Upper lobe of right lung (tissue), 1 donor: ENCODE data around the gene RFX3. TPM values are rescaled to one million over a fixed set of nuclear protein-coding genes. Genes with fewer than 3 reads are reported as not detected.

Experiments
- ATAC-seq: fragments of 200-7000 bp; cut with Tn5 transposase; one replicate; pipeline ENCODE4 v1.9.1; 2020; ENCODE audit warnings: mild to moderate bottlenecking, moderate library complexity
- DNase-seq: peaks from one replicate; pipeline ENCODE4 v3.0.0-alpha.2; 2020
- H3K27ac ChIP-seq: fragments of 200-600 bp; one replicate; pipeline ENCODE4 v1.8.0; 2022
- H3K27me3 ChIP-seq: fragments of 200-600 bp; one replicate; pipeline ENCODE4 v1.8.0; 2022; ENCODE audit warnings: mild to moderate bottlenecking
- H3K36me3 ChIP-seq: fragments of 200-600 bp; one replicate; pipeline ENCODE4 v1.8.0; 2022
- H3K4me1 ChIP-seq: fragments of 200-600 bp; one replicate; pipeline ENCODE4 v1.8.0; 2022
- H3K4me3 ChIP-seq: fragments of 200-600 bp; one replicate; pipeline ENCODE4 v1.8.0; 2022; ENCODE audit warnings: mild to moderate bottlenecking
- H3K9me3 ChIP-seq: fragments of 200-600 bp; one replicate; pipeline ENCODE4 v1.8.0; 2022
- intact Hi-C: fragments of 100-400 bp; cut with DNase I; formaldehyde crosslinking; loops from one replicate; pipeline ENCODE4 v1.11.0; 2022
- total RNA-seq: library from RNA; stranded (reverse); fragmentation: NEBNext Ultra II Directional; extraction: Animal tissue kit (Norgen Biotek cat#: 25700); gene quantifications from one replicate; pipeline ENCODE4 v1.2.1, GENCODE V29; 2021
- TF ChIP-seq, protein P1 (sequence below): fragments of 200-600 bp; IDR thresholded peaks from one replicate; pipeline ENCODE4 v1.8.0; 2022; ENCODE audit warnings: antibody characterized with exemption
- donor health status: DM: no; HTN: yes; CAD: no; lungs with severe emphysema.

The RFX3 gene
- total RNA-seq, 1 donor from 2014 or later, result 13.8 TPM

DNA sequence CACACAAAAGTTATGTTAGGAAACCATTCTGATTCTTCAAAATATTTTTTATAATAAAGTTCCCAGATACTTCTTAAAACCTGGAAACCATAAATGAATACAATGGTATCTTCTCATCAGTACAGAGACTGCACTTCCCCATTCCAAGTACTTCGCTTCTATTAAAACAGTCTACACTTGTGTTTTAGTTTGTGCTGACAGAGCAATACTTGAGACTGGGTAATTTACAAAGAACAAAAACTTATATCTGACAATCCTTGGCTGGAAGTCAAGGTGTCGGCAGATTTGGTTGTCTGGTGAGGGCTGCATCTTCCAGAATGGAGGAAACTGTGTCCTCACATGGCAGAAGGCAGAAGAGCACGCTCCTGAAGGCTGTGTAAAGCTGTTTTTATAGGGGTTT, 70.1 kb downstream of the RFX3 start:
- TF ChIP-seq, protein P1, sequence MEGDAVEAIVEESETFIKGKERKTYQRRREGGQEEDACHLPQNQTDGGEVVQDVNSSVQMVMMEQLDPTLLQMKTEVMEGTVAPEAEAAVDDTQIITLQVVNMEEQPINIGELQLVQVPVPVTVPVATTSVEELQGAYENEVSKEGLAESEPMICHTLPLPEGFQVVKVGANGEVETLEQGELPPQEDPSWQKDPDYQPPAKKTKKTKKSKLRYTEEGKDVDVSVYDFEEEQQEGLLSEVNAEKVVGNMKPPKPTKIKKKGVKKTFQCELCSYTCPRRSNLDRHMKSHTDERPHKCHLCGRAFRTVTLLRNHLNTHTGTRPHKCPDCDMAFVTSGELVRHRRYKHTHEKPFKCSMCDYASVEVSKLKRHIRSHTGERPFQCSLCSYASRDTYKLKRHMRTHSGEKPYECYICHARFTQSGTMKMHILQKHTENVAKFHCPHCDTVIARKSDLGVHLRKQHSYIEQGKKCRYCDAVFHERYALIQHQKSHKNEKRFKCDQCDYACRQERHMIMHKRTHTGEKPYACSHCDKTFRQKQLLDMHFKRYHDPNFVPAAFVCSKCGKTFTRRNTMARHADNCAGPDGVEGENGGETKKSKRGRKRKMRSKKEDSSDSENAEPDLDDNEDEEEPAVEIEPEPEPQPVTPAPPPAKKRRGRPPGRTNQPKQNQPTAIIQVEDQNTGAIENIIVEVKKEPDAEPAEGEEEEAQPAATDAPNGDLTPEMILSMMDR, result no peak
- intact Hi-C loops, result no loop called here
- H3K27ac ChIP-seq, result no peak overlapping the region
- H3K36me3 ChIP-seq, result no peaks in the 10 kb centered on the region
- ATAC-seq (no peak), DNase-seq (no peak)
- H3K27me3 ChIP-seq, result no peaks in the 10 kb centered on the region
- no peak overlapping the region for H3K4me3 ChIP-seq
- no peaks in the 10 kb centered on the region for H3K4me1 ChIP-seq
- no peaks in the 10 kb centered on the region for H3K9me3 ChIP-seq

DNA sequence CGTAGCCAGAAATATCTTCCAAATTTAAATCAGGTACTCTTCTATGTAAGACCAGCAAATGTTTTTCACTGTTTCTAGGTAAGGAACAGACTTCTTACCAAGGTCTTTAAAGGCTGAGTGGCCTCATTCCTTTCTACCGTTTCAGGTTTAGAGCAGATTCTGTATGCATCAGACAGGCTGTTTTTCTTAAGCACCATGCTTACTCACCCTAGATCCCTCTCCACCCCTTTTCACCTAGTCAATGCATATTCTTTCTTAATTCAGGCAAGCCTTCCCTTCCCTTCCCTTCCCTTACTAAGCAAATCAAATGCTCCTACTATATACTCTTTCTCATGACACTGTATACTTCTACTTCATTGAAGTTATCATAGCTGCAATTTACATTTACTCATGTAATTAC, 70.7 kb downstream of the RFX3 start:
- no peaks in the 10 kb centered on the region for H3K4me1 ChIP-seq
- TF ChIP-seq, protein P1, result no peak
- H3K4me3 ChIP-seq, result no peak overlapping the region
- H3K36me3 ChIP-seq, result no peaks in the 10 kb centered on the region
- DNase-seq (no peak), ATAC-seq (no peak)
- no peaks in the 10 kb centered on the region for H3K27me3 ChIP-seq
- no peaks in the 10 kb centered on the region for H3K9me3 ChIP-seq
- no peak overlapping the region for H3K27ac ChIP-seq
- intact Hi-C loops, result no loop called here

- Histone ChIP-seq H3K27me3 (no peaks in the 10 kb centered on the region), H3K4me1 (no peaks in the 10 kb centered on the region), H3K27ac (no peak overlapping the region), H3K4me3 (no peak overlapping the region), H3K9me3 (no peaks in the 10 kb centered on the region), H3K36me3 (no peaks in the 10 kb centered on the region)
- DNase-seq (no peak), ATAC-seq (no peak)
- intact Hi-C loops, result no loop called here
- TF ChIP-seq, protein P1, result no peak
These were observed 73.8 kb downstream of the RFX3 start for GRCh38 chr9:3451956-3452355.

DNA sequence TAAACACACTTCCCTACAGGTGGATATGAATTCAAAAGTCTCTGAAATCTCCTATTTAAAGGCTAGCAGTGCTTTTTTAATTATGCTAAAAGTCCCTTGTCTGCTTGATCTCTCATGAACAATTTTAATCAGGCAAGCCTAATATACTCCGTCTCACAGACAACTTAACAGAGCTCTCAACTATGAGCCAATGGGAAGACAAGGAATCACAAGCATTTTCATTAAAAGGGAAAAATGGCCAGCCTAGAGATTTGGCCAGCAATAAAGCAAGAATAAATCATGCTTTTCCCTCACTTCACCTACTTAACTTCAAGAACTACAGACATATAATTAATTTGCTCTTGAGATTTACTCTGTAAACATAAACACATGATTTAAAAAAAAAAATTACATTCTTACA, 78.0 kb downstream of the RFX3 start:
- no peaks in the 10 kb centered on the region for H3K36me3 ChIP-seq
- ATAC-seq, result no peak
- no peak overlapping the region for H3K27ac ChIP-seq
- no peaks in the 10 kb centered on the region for H3K27me3 ChIP-seq
- no peaks in the 10 kb centered on the region for H3K9me3 ChIP-seq
- no peak overlapping the region for H3K4me3 ChIP-seq
- no peak for DNase-seq
- TF ChIP-seq, protein P1, result no peak
- intact Hi-C loops, result no loop called here
- no peaks in the 10 kb centered on the region for H3K4me1 ChIP-seq

DNA sequence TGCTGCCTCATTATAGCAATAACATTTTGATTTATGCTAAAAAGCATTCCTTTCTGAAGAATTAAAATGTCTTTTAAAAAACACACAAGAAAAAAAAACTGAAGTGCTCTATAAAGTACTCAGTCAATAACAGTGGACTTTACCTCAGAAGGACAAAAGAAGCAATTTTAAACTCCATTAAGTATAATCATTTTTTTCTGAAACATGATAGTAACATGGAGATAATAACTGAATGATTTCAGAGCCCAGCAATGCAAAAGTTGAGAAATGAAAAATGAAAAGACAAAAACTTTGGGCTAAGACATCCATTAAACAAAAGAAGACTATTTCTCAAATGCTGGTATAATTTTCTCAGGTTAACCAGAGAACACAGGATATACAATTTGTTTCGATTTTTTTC, 78.7 kb downstream of the RFX3 start:
- Histone ChIP-seq H3K27me3 (no peaks in the 10 kb centered on the region), H3K4me1 (no peaks in the 10 kb centered on the region), H3K36me3 (no peaks in the 10 kb centered on the region), H3K9me3 (no peaks in the 10 kb centered on the region), H3K4me3 (no peak overlapping the region), H3K27ac (no peak overlapping the region)
- intact Hi-C loops, result no loop called here
- ATAC-seq (no peak), DNase-seq (no peak)
- TF ChIP-seq, protein P1, result no peak

- H3K9me3 ChIP-seq, result no peaks in the 10 kb centered on the region
- DNase-seq (no peak), ATAC-seq (no peak)
- H3K27me3 ChIP-seq, result no peaks in the 10 kb centered on the region
- no peaks in the 10 kb centered on the region for H3K36me3 ChIP-seq
- H3K4me3 ChIP-seq, result no peak overlapping the region
- no peaks in the 10 kb centered on the region for H3K4me1 ChIP-seq
- intact Hi-C loops, result no loop called here
- TF ChIP-seq, protein P1, result no peak
- H3K27ac ChIP-seq, result no peak overlapping the region
These were observed 79.5 kb downstream of the RFX3 start for GRCh38 chr9:3446313-3446712.
